Activated naive CD8-positive, alpha-beta T cell treated with anti-CD3 and anti-CD28 coated beads for 36 hours (primary cell): Measurements from ENCODE around the gene APOL1. TPM values are rescaled to one million over a fixed set of nuclear protein-coding genes. Genes with fewer than 3 reads are reported as not detected.

Experiments
- DNase-seq: peaks from one replicate; pipeline ENCODE4 v3.0.0; 2021
- H3K27ac Mint-ChIP-seq: one replicate; pipeline ENCODE4 v1.8.0; 2022; ENCODE audit warnings: mild to moderate bottlenecking, moderate library complexity, mixed read lengths
- H3K27me3 Mint-ChIP-seq: one replicate; pipeline ENCODE4 v1.8.0; 2022; ENCODE audit warnings: mild to moderate bottlenecking, mixed read lengths
- H3K36me3 Mint-ChIP-seq: one replicate; pipeline ENCODE4 v1.8.0; 2021; ENCODE audit warnings: mild to moderate bottlenecking, mixed read lengths
- H3K4me1 Mint-ChIP-seq: one replicate; pipeline ENCODE4 v1.8.0; 2021; ENCODE audit warnings: mixed read lengths
- H3K4me3 Mint-ChIP-seq: one replicate; pipeline ENCODE4 v1.8.0; 2022; ENCODE audit warnings: mild to moderate bottlenecking, moderate library complexity, mixed read lengths
- H3K9me3 Mint-ChIP-seq: one replicate; pipeline ENCODE4 v1.8.0; 2022; ENCODE audit warnings: mixed read lengths
- total RNA-seq, 2 experiments: library from RNA; stranded (reverse); gene quantifications; one replicate each; pipeline ENCODE4 v1.2.3, GENCODE V29; 2021

Gene APOL1
- total RNA-seq, 2 experiments from 2014 or later, result 17.6 to 19.3 TPM

- Mint-ChIP-seq H3K4me3 (no peak overlapping the region), H3K27ac (peak overlapping the region; percentile 42), H3K9me3 (peaks cover 5% of the 10 kb centered on the region), H3K27me3 (no peaks in the 10 kb centered on the region), H3K4me1 (peaks cover 9% of the 10 kb centered on the region), H3K36me3 (peaks cover 62% of the 10 kb centered on the region)
- no peak for DNase-seq
Measured at GRCh38 chr22:36296690-36297089, 43.8 kb downstream of the APOL1 start.

- Mint-ChIP-seq H3K27me3 (no peaks in the 10 kb centered on the region), H3K4me3 (no peak overlapping the region), H3K4me1 (peaks cover 5% of the 10 kb centered on the region), H3K9me3 (no peaks in the 10 kb centered on the region), H3K36me3 (peaks cover 55% of the 10 kb centered on the region), H3K27ac (peak overlapping the region; percentile 58)
- DNase-seq, result no peak
Measured at GRCh38 chr22:36297568-36297967, 44.6 kb downstream of the APOL1 start.

DNA sequence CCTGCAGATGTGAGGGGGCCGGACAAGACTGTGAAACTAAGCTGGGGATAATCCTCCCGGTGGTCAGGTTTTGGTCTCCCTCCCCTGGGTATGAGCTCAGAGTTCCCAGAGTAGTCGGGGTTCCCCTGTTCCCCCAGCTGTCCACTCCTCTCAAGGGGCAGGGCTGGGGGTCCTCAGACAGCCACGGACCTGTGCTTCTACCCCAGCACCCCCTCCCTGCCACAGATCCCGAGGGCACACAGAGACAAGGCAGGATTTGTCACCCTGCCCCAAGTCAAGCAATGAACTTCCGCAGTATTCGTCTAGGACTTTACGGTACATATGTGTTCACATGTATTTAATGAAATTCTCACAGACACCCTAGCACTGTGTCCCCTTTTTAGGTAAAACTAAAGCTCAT, 45.2 kb downstream of the APOL1 start:
- Mint-ChIP-seq H3K4me1 (peaks cover 5% of the 10 kb centered on the region), H3K4me3 (no peak overlapping the region), H3K36me3 (peaks cover 51% of the 10 kb centered on the region), H3K9me3 (no peaks in the 10 kb centered on the region), H3K27me3 (no peaks in the 10 kb centered on the region), H3K27ac (peak overlapping the region; percentile 58)
- no peak for DNase-seq

- Mint-ChIP-seq H3K27me3 (no peaks in the 10 kb centered on the region), H3K27ac (peak overlapping the region; percentile 58), H3K9me3 (no peaks in the 10 kb centered on the region), H3K4me3 (no peak overlapping the region), H3K36me3 (peaks cover 46% of the 10 kb centered on the region), H3K4me1 (peaks cover 5% of the 10 kb centered on the region)
- DNase-seq, result no peak
Measured at GRCh38 chr22:36298601-36299000, 45.7 kb downstream of the APOL1 start.

- H3K4me1 Mint-ChIP-seq, result peaks cover 5% of the 10 kb centered on the region
- DNase-seq, result no peak
- peaks cover 40% of the 10 kb centered on the region for H3K36me3 Mint-ChIP-seq
- no peak overlapping the region for H3K4me3 Mint-ChIP-seq
- H3K27me3 Mint-ChIP-seq, result no peaks in the 10 kb centered on the region
- peak overlapping the region; percentile 60 for H3K27ac Mint-ChIP-seq
- H3K9me3 Mint-ChIP-seq, result no peaks in the 10 kb centered on the region
Measured at GRCh38 chr22:36299295-36299694, 46.4 kb downstream of the APOL1 start.

- no peak for DNase-seq
- peaks cover 35% of the 10 kb centered on the region for H3K36me3 Mint-ChIP-seq
- H3K27ac Mint-ChIP-seq, result peak overlapping the region; percentile 60
- H3K27me3 Mint-ChIP-seq, result no peaks in the 10 kb centered on the region
- no peak overlapping the region for H3K4me3 Mint-ChIP-seq
- peaks cover 5% of the 10 kb centered on the region for H3K4me1 Mint-ChIP-seq
- H3K9me3 Mint-ChIP-seq, result no peaks in the 10 kb centered on the region
Measured at GRCh38 chr22:36299911-36300310, 47.0 kb downstream of the APOL1 start.

- peaks cover 28% of the 10 kb centered on the region for H3K36me3 Mint-ChIP-seq
- H3K27me3 Mint-ChIP-seq, result no peaks in the 10 kb centered on the region
- peaks cover 5% of the 10 kb centered on the region for H3K4me1 Mint-ChIP-seq
- H3K9me3 Mint-ChIP-seq, result no peaks in the 10 kb centered on the region
- no peak overlapping the region for H3K4me3 Mint-ChIP-seq
- H3K27ac Mint-ChIP-seq, result peak overlapping the region; percentile 70
- DNase-seq, result no peak
Measured at GRCh38 chr22:36300396-36301212, 47.7 kb downstream of the APOL1 start.

- peaks cover 24% of the 10 kb centered on the region for H3K36me3 Mint-ChIP-seq
- peak overlapping the region; percentile 70 for H3K27ac Mint-ChIP-seq
- H3K27me3 Mint-ChIP-seq, result no peaks in the 10 kb centered on the region
Measured at GRCh38 chr22:36301384-36301828, 48.5 kb downstream of the APOL1 start.

GRCh38 chr22:36301851-36302250, 48.9 kb downstream of the APOL1 start:
- peak overlapping the region; percentile 70 for H3K27ac Mint-ChIP-seq
- H3K4me1 Mint-ChIP-seq, result peaks cover 5% of the 10 kb centered on the region
- peaks cover 21% of the 10 kb centered on the region for H3K36me3 Mint-ChIP-seq
- DNase-seq, result no peak
- no peaks in the 10 kb centered on the region for H3K9me3 Mint-ChIP-seq
- H3K27me3 Mint-ChIP-seq, result no peaks in the 10 kb centered on the region
- no peak overlapping the region for H3K4me3 Mint-ChIP-seq

More at GRCh38 chr22:36301384-36301828, 48.5 kb downstream of the APOL1 start:
- no peaks in the 10 kb centered on the region for H3K9me3 Mint-ChIP-seq
- H3K4me1 Mint-ChIP-seq, result peaks cover 5% of the 10 kb centered on the region
- no peak overlapping the region for H3K4me3 Mint-ChIP-seq
- peak; percentile 76 for DNase-seq

GRCh38 chr22:36302439-36303114, 49.6 kb downstream of the APOL1 start:
- Mint-ChIP-seq H3K36me3 (peaks cover 20% of the 10 kb centered on the region), H3K9me3 (no peaks in the 10 kb centered on the region), H3K4me1 (peaks cover 5% of the 10 kb centered on the region), H3K27me3 (no peaks in the 10 kb centered on the region), H3K4me3 (no peak overlapping the region), H3K27ac (no peak overlapping the region)
- no peak for DNase-seq

DNA sequence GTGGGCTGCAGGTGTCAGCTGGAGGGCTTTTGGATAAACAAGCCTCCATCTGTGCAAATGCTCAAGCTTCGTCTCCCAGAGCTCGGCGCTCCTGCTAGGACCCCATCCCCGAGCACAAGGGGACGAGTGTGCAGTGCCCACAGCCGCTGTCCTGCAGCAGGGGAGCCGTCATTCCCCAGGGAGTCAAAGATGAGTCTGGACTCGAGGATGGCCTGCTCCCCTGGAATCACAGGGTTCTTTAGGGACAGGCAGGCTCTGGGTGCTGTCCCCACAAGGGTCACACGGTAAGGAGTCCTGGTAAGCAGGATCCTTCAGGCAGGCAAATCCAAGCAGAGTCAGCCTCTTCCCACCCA, 50.2 kb downstream of the APOL1 start:
- Mint-ChIP-seq H3K4me3 (no peak overlapping the region), H3K27me3 (no peaks in the 10 kb centered on the region), H3K36me3 (peaks cover 20% of the 10 kb centered on the region), H3K4me1 (peaks cover 5% of the 10 kb centered on the region), H3K27ac (no peak overlapping the region), H3K9me3 (no peaks in the 10 kb centered on the region)
- no peak for DNase-seq

GRCh38 chr22:36303874-36304273, 50.9 kb downstream of the APOL1 start:
- DNase-seq, result no peak
- Mint-ChIP-seq H3K36me3 (peaks cover 22% of the 10 kb centered on the region), H3K27ac (peak overlapping the region; percentile 66), H3K9me3 (no peaks in the 10 kb centered on the region), H3K27me3 (no peaks in the 10 kb centered on the region), H3K4me1 (peaks cover 5% of the 10 kb centered on the region), H3K4me3 (no peak overlapping the region)

GRCh38 chr22:36304429-36304828, 51.5 kb downstream of the APOL1 start:
- H3K27ac Mint-ChIP-seq, result peak overlapping the region; percentile 46
- no peaks in the 10 kb centered on the region for H3K27me3 Mint-ChIP-seq

GRCh38 chr22:36305813-36306212, 52.9 kb downstream of the APOL1 start:
- DNase-seq, result no peak
- no peaks in the 10 kb centered on the region for H3K27me3 Mint-ChIP-seq
- H3K27ac Mint-ChIP-seq, result no peak overlapping the region
- H3K4me1 Mint-ChIP-seq, result peaks cover 5% of the 10 kb centered on the region
- H3K9me3 Mint-ChIP-seq, result no peaks in the 10 kb centered on the region
- H3K36me3 Mint-ChIP-seq, result peaks cover 24% of the 10 kb centered on the region
- no peak overlapping the region for H3K4me3 Mint-ChIP-seq

More at GRCh38 chr22:36304429-36304828, 51.5 kb downstream of the APOL1 start:
- Mint-ChIP-seq H3K9me3 (no peaks in the 10 kb centered on the region), H3K36me3 (peaks cover 26% of the 10 kb centered on the region), H3K4me3 (no peak overlapping the region), H3K4me1 (peaks cover 5% of the 10 kb centered on the region)
- DNase-seq, result no peak

GRCh38 chr22:36306227-36306626, 53.3 kb downstream of the APOL1 start:
- H3K27ac Mint-ChIP-seq, result peak overlapping the region; percentile 34
- peaks cover 5% of the 10 kb centered on the region for H3K4me1 Mint-ChIP-seq
- DNase-seq, result no peak
- H3K4me3 Mint-ChIP-seq, result no peak overlapping the region
- no peaks in the 10 kb centered on the region for H3K27me3 Mint-ChIP-seq
- peaks cover 20% of the 10 kb centered on the region for H3K36me3 Mint-ChIP-seq
- H3K9me3 Mint-ChIP-seq, result no peaks in the 10 kb centered on the region
